Naive B cell (primary cell): ENCODE results near the gene TES. TPM values are rescaled to one million over a fixed set of nuclear protein-coding genes. Genes with fewer than 3 reads are reported as not detected.
"Not testable (repeated sequence)": the region's sequence is repeated elsewhere in the genome, so short reads cannot be mapped to it uniquely, and the experiment has no call there.

Source experiments
- ATAC-seq, 2 donors: fragments of 150-1000 bp; cut with Tn5 transposase; 2 replicates each; pipeline ENCODE4 v1.10.0; 2021; ENCODE audit warnings: low read depth in 2 of 2, mild to moderate bottlenecking in 2 of 2, moderate library complexity in 2 of 2
- DNase-seq: peaks from one replicate; pipeline ENCODE4 v3.0.0; 2022
- H3K27ac Mint-ChIP-seq, 6 donors: one replicate each; pipeline ENCODE4 v1.8.0; 2020 to 2022; ENCODE audit warnings: mild to moderate bottlenecking in 6 of 6, mixed read lengths in 6 of 6, moderate library complexity in 5 of 6, inconsistent platforms in 2 of 6
- H3K27me3 Mint-ChIP-seq, 3 donors: one replicate each; pipeline ENCODE4 v1.8.0; 2021 to 2022; ENCODE audit warnings: mixed read lengths in 3 of 3, mild to moderate bottlenecking in 1 of 3
- H3K36me3 Mint-ChIP-seq, 2 donors: one replicate each; pipeline ENCODE4 v1.8.0; 2020 to 2022; ENCODE audit warnings: mixed read lengths in 2 of 2, inconsistent platforms in 1 of 2, mild to moderate bottlenecking in 1 of 2
- H3K4me1 Mint-ChIP-seq, 3 donors: one replicate each; pipeline ENCODE4 v1.8.0; 2020 to 2022; ENCODE audit warnings: mixed read lengths in 3 of 3, inconsistent platforms in 1 of 3, mild to moderate bottlenecking in 1 of 3, moderate library complexity in 1 of 3
- H3K4me3 Mint-ChIP-seq, 8 donors: one replicate each; pipeline ENCODE4 v1.8.0; 2020 to 2022; ENCODE audit warnings: mild to moderate bottlenecking in 8 of 8, mixed read lengths in 8 of 8, moderate library complexity in 8 of 8, inconsistent platforms in 2 of 8
- H3K9me3 Mint-ChIP-seq, 7 donors: one replicate each; pipeline ENCODE4 v1.8.0; 2020 to 2022; ENCODE audit warnings: mixed read lengths in 7 of 7, mild to moderate bottlenecking in 5 of 7, inconsistent platforms in 2 of 7, moderate library complexity in 1 of 7
- polyA plus RNA-seq, 6 donors: library from polyadenylated mRNA; unstranded; fragments of 300-500 nt; fragmentation: Illumina TruSeq; gene quantifications; one replicate each; pipeline ENCODE4 v1.2.3, GENCODE V29; 2021; ENCODE audit warnings: low read depth in 6 of 6

TES gene
- polyA plus RNA-seq, 6 donors from 2014 or later = 98.1 to 195 (median 133) TPM

GRCh38 chr7:116242759-116243158 is 32.4 kb downstream of the TES start:
- DNase-seq (no peak), ATAC-seq (no peak)
- peaks cover 0 to 12% (median 6%) of the 10 kb centered on the region in 7 donors for H3K9me3 Mint-ChIP-seq
- no peaks in the 10 kb centered on the region for H3K27me3 Mint-ChIP-seq
- no peak overlapping the region for H3K4me3 Mint-ChIP-seq
- H3K27ac Mint-ChIP-seq = peak overlapping the region in 2 of 6 donors; percentile 26 to 62
- H3K36me3 Mint-ChIP-seq = peaks cover 30 to 45% of the 10 kb centered on the region in 2 donors
- peaks cover 22 to 34% (median 27%) of the 10 kb centered on the region in 3 donors for H3K4me1 Mint-ChIP-seq

- not testable (repeated sequence) for DNase-seq, H3K27me3 Mint-ChIP-seq, H3K4me3 Mint-ChIP-seq, H3K27ac Mint-ChIP-seq, ATAC-seq
- Mint-ChIP-seq H3K36me3 (peaks cover 30 to 48% of the 10 kb centered on the region in 2 donors), H3K4me1 (peaks cover 21 to 27% (median 23%) of the 10 kb centered on the region in 3 donors), H3K9me3 (peaks cover 0 to 12% (median 6%) of the 10 kb centered on the region in 7 donors)
Measured at GRCh38 chr7:116244803-116245202, 34.5 kb downstream of the TES start.

- peaks cover 0 to 12% (median 6%) of the 10 kb centered on the region in 7 donors for H3K9me3 Mint-ChIP-seq
- H3K27ac Mint-ChIP-seq = peak overlapping the region in 1 of 6 donors; percentile 13
- ATAC-seq (no peak), DNase-seq (no peak)
- H3K4me1 Mint-ChIP-seq = peaks cover 16 to 27% (median 22%) of the 10 kb centered on the region in 3 donors
- H3K4me3 Mint-ChIP-seq = peak overlapping the region in 1 of 8 donors; percentile 1
- peaks cover 34 to 54% of the 10 kb centered on the region in 2 donors for H3K36me3 Mint-ChIP-seq
- no peaks in the 10 kb centered on the region for H3K27me3 Mint-ChIP-seq
Measured at GRCh38 chr7:116246357-116246756, 36.0 kb downstream of the TES start.

- H3K9me3 Mint-ChIP-seq = peaks cover 0 to 6% (median 5%) of the 10 kb centered on the region in 7 donors
Measured at GRCh38 chr7:116249969-116250553, 39.7 kb downstream of the TES start.

GRCh38 chr7:116251675-116252074 is 41.3 kb downstream of the TES start:
- DNase-seq = no peak
- H3K27ac Mint-ChIP-seq = no peak overlapping the region
- no peaks in the 10 kb centered on the region for H3K27me3 Mint-ChIP-seq
- peaks cover 20 to 31% of the 10 kb centered on the region in 2 donors for H3K36me3 Mint-ChIP-seq
- ATAC-seq = no peak
- H3K4me3 Mint-ChIP-seq = no peak overlapping the region
- peaks cover 0 to 10% (median 3%) of the 10 kb centered on the region in 3 donors for H3K4me1 Mint-ChIP-seq
- no peaks in the 10 kb centered on the region for H3K9me3 Mint-ChIP-seq

More at GRCh38 chr7:116249969-116250553, 39.7 kb downstream of the TES start:
- no peak for DNase-seq
- Mint-ChIP-seq H3K4me3 (no peak overlapping the region), H3K4me1 (peaks cover 8 to 25% (median 16%) of the 10 kb centered on the region in 3 donors), H3K36me3 (peaks cover 26 to 47% of the 10 kb centered on the region in 2 donors), H3K27ac (peak overlapping the region in 3 of 6 donors; percentile 54 to 97 (median 76)), H3K27me3 (no peaks in the 10 kb centered on the region)
- ATAC-seq = peak in 1 of 2 donors; percentile 46

GRCh38 chr7:116252249-116252648 is 41.9 kb downstream of the TES start:
- peaks cover 15 to 28% of the 10 kb centered on the region in 2 donors for H3K36me3 Mint-ChIP-seq
- DNase-seq (no peak), ATAC-seq (no peak)
- H3K27me3 Mint-ChIP-seq = no peaks in the 10 kb centered on the region
- no peaks in the 10 kb centered on the region for H3K9me3 Mint-ChIP-seq
- H3K4me3 Mint-ChIP-seq = no peak overlapping the region
- peaks cover 0 to 5% (median 0%) of the 10 kb centered on the region in 3 donors for H3K4me1 Mint-ChIP-seq
- H3K27ac Mint-ChIP-seq = no peak overlapping the region

- Mint-ChIP-seq H3K4me1 (peaks cover 0 to 16% (median 5%) of the 10 kb centered on the region in 3 donors), H3K4me3 (no peak overlapping the region), H3K36me3 (peaks cover 9 to 11% of the 10 kb centered on the region in 2 donors), H3K27me3 (no peaks in the 10 kb centered on the region), H3K27ac (peak overlapping the region in 1 of 6 donors; percentile 8), H3K9me3 (no peaks in the 10 kb centered on the region)
- DNase-seq (no peak), ATAC-seq (no peak)
Measured at GRCh38 chr7:116257156-116257555, 46.8 kb downstream of the TES start.

GRCh38 chr7:116258734-116259133 is 48.4 kb downstream of the TES start:
- Mint-ChIP-seq H3K27me3 (no peaks in the 10 kb centered on the region), H3K9me3 (no peaks in the 10 kb centered on the region), H3K4me3 (no peak overlapping the region), H3K27ac (peak overlapping the region in 1 of 6 donors; percentile 2), H3K36me3 (peaks cover 2 to 11% of the 10 kb centered on the region in 2 donors), H3K4me1 (peaks cover 0 to 16% (median 1%) of the 10 kb centered on the region in 3 donors)
- peak; percentile 31 for DNase-seq
- ATAC-seq = no peak

- peaks cover 0 to 16% (median 0%) of the 10 kb centered on the region in 3 donors for H3K4me1 Mint-ChIP-seq
- no peaks in the 10 kb centered on the region for H3K27me3 Mint-ChIP-seq
- DNase-seq (no peak), ATAC-seq (no peak)
- no peak overlapping the region for H3K4me3 Mint-ChIP-seq
- H3K27ac Mint-ChIP-seq = no peak overlapping the region
- no peaks in the 10 kb centered on the region for H3K9me3 Mint-ChIP-seq
- H3K36me3 Mint-ChIP-seq = peaks cover 0 to 11% of the 10 kb centered on the region in 2 donors
Measured at GRCh38 chr7:116259156-116259870, 49.0 kb downstream of the TES start.

- peaks cover 0 to 16% (median 0%) of the 10 kb centered on the region in 3 donors for H3K4me1 Mint-ChIP-seq
- no peak for ATAC-seq
- H3K4me3 Mint-ChIP-seq = no peak overlapping the region
- no peaks in the 10 kb centered on the region for H3K27me3 Mint-ChIP-seq
- peak overlapping the region in 1 of 6 donors; percentile 36 for H3K27ac Mint-ChIP-seq
- no peaks in the 10 kb centered on the region for H3K9me3 Mint-ChIP-seq
- peaks cover 0 to 11% of the 10 kb centered on the region in 2 donors for H3K36me3 Mint-ChIP-seq
- no peak for DNase-seq
Measured at GRCh38 chr7:116259871-116260440, 49.6 kb downstream of the TES start.

- DNase-seq (no peak), ATAC-seq (no peak)
- H3K4me3 Mint-ChIP-seq = no peak overlapping the region
- H3K9me3 Mint-ChIP-seq = no peaks in the 10 kb centered on the region
- H3K36me3 Mint-ChIP-seq = peaks cover 0 to 7% of the 10 kb centered on the region in 2 donors
- peak overlapping the region in 1 of 6 donors; percentile 7 for H3K27ac Mint-ChIP-seq
- peaks cover 0 to 16% (median 0%) of the 10 kb centered on the region in 3 donors for H3K4me1 Mint-ChIP-seq
- peaks cover 0 to 19% (median 13%) of the 10 kb centered on the region in 3 donors for H3K27me3 Mint-ChIP-seq
Measured at GRCh38 chr7:116261904-116262303, 51.6 kb downstream of the TES start.

GRCh38 chr7:116265881-116266280 is 55.5 kb downstream of the TES start:
- Mint-ChIP-seq H3K4me1 (peaks cover 0 to 8% (median 0%) of the 10 kb centered on the region in 3 donors), H3K27ac (no peak overlapping the region), H3K4me3 (no peak overlapping the region), H3K36me3 (no peaks in the 10 kb centered on the region), H3K27me3 (peaks cover 5 to 33% (median 19%) of the 10 kb centered on the region in 3 donors), H3K9me3 (no peaks in the 10 kb centered on the region)
- DNase-seq = no peak
- ATAC-seq = no peak

- Mint-ChIP-seq H3K4me3 (no peak overlapping the region), H3K36me3 (no peaks in the 10 kb centered on the region), H3K27ac (no peak overlapping the region), H3K9me3 (no peaks in the 10 kb centered on the region), H3K4me1 (no peaks in the 10 kb centered on the region), H3K27me3 (peaks cover 5 to 39% (median 19%) of the 10 kb centered on the region in 3 donors)
- DNase-seq (no peak), ATAC-seq (no peak)
Measured at GRCh38 chr7:116269466-116269865, 59.1 kb downstream of the TES start.
